Measurements from ENCODE around the gene HMGCS1.

DNA sequence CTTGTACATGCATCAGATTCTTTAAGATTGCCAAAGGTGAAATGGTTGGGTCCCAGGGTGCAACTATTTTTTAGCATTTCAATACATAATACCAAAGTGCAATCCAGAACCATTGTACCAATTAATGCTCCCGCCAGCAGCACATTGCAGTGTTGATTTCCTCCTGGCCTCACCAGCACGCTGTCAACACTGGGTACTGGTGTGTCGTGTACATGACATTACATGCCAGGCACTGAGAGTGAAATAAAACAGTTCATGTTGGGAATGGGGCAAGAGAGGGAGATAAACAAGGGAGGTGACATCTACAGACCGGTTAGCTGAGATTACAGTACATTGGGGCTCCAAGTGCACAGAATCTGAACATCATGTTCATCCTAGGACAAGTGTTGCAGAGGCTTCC is 37.8 kb downstream of the HMGCS1 start:
- TF ChIP-seq GATA3 (IDR thresholded peaks at IDR 0.05; ENCODE audit: low read depth, low read length) (no peak), GATA2 (IDR thresholded peaks at IDR 0.05; ENCODE audit: low read depth, low read length) (no peak)

All from SH-SY5Y (cell line).